Lower leg skin (tissue), 3 donors: ENCODE results near the gene CREB1.

Source experiments
- CTCF ChIP-seq, 3 donors: fragments of 450-650 bp; IDR thresholded peaks; one replicate each; pipeline ENCODE4 v1.5.1; 2016; ENCODE audit warnings: antibody characterized with exemption in 3 of 3, mild to moderate bottlenecking in 3 of 3, moderate library complexity in 2 of 3
- POLR2A ChIP-seq, 2 donors: fragments of 450-650 bp; IDR thresholded peaks; one replicate each; pipeline ENCODE4 v1.6.1; 2016 to 2017; ENCODE audit warnings: antibody characterized with exemption in 2 of 2, mild to moderate bottlenecking in 1 of 2, moderate library complexity in 1 of 2

GRCh38 chr2:207629553-207629952 lies 99.8 kb downstream of the CREB1 start:
- TF ChIP-seq CTCF (IDR thresholded peaks at IDR 0.05): no peak
- TF ChIP-seq POLR2A (IDR thresholded peaks at IDR 0.05): no peak
